Measurements from ENCODE around the gene MAU2. TPM values are rescaled to one million over a fixed set of nuclear protein-coding genes. Genes with fewer than 3 reads are reported as not detected.

MAU2 gene
- polyA plus RNA-seq, 1 donor from 2014 or later = 24.5 TPM

DNA sequence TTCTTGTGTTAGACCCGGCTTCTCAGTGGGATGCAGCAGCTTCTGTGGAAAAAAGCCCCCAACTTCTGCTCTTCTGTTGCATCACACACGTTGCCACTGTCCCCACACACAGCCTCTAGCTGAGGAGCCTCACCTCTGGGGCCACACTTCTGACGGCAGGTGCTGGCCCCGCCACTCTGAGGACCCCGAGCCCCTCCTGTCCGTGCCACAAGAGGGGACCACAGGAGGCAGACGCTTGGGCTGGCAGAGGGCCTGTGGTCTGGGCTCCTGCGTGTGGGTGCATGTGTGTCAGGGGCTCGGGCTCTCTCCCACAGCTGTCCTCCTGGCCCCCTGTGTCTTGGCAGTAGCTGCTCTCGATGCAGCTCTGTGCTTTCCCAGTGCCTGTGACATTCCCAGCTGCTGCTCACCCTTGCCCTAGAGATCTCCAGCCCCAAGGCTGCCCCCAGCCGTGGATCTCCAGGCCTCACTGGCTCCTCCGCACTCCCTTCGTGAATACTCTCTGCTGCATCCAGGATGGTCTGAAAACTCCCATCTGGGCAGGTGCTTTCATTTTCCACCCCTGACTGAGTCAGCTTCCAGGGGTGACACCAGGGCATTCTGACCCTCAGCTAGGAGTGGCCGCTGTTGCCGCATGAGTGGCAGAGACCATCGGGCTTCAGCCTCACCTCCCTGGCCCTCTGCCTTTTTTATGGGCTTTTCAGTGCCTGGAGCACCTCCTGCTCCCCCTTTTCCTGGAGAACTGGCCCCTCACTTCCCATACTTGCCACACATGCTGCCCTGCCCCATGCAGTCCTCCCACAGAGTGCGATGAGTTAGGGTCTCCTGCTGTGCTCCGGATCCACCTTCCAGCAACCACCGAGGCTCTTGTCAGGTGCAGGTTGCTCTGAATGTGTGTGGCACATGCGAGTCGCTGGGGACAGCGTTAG, 13.7 kb downstream of the MAU2 start:
- H3K4me1 Mint-ChIP-seq = peaks cover 1 to 5% (median 3%) of the 10 kb centered on the region in 3 donors
- no peaks in the 10 kb centered on the region for H3K36me3 Mint-ChIP-seq
- H3K27me3 Mint-ChIP-seq = no peaks in the 10 kb centered on the region

DNA sequence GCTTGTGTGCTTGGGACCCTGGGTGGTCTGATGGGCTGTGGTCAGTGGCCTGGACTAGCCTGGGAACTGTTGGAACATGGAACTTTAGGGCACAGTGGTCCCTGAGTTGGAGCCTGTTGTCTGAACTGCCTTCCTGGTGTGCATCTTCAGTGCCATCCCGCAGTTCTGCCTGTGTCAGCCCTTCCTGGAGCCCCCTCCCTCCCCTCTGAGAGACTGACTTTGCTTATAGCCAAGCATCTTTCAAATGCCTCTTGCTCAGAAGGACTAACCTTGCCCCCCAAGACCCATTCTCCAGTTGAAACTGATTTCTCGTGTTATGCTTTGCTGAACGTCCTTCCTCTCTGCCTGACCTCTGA, 14.3 kb downstream of the MAU2 start:
- no peaks in the 10 kb centered on the region for H3K27me3 Mint-ChIP-seq
- H3K36me3 Mint-ChIP-seq = no peaks in the 10 kb centered on the region
- H3K4me1 Mint-ChIP-seq = peaks cover 0 to 3% (median 1%) of the 10 kb centered on the region in 3 donors
- H3K27ac Mint-ChIP-seq = peak overlapping the region in 1 of 3 donors; percentile 84
- H3K9me3 Mint-ChIP-seq = no peaks in the 10 kb centered on the region
- H3K4me3 Mint-ChIP-seq = no peak overlapping the region

More for the DNA sequence above, 13.7 kb downstream of the MAU2 start:
- Mint-ChIP-seq H3K27ac (peak overlapping the region in 1 of 3 donors; percentile 10), H3K9me3 (no peaks in the 10 kb centered on the region), H3K4me3 (no peak overlapping the region)

DNA sequence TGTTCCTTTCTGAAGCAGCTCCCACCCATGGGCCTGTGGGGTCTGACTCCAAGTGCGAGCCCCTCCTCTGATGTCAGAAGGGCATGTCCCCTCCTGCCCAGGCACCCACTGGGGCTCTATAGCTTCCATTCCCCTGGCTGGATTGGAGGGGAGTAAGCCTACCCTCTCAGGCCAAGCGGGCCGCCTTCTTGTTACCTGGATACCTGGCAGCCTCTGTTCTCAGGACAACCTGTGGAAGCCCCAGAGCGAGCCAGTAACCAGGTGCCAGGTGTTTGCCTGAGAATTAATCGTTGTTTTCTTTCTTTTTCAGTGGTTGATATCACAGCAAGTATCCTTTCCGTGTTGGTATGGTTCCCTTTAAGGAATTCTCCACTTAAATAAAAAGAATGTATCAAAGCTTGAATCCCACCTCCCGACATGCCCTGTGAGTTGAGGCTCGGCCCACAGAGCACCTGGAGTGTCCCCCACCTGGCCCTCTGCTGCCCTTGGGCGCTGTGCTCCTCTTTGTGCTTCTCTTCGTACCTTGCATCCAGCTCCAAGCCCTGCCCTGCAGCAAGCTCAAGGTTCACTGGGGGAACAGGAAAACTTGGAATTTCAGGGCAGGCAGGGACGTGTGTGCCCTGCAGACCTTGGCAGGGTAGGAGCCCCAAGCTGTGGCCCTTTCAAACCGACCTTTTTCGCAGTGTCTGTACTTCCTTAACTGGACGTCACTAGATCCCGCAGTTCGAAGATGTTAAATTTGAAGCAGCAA, 15.0 kb downstream of the MAU2 start:
- no peaks in the 10 kb centered on the region for H3K27me3 Mint-ChIP-seq
- no peaks in the 10 kb centered on the region for H3K36me3 Mint-ChIP-seq
- H3K4me3 Mint-ChIP-seq = no peak overlapping the region
- no peaks in the 10 kb centered on the region for H3K9me3 Mint-ChIP-seq
- H3K4me1 Mint-ChIP-seq = peaks cover 0 to 3% (median 1%) of the 10 kb centered on the region in 3 donors
- peak overlapping the region in 1 of 3 donors; percentile 84 for H3K27ac Mint-ChIP-seq

DNA sequence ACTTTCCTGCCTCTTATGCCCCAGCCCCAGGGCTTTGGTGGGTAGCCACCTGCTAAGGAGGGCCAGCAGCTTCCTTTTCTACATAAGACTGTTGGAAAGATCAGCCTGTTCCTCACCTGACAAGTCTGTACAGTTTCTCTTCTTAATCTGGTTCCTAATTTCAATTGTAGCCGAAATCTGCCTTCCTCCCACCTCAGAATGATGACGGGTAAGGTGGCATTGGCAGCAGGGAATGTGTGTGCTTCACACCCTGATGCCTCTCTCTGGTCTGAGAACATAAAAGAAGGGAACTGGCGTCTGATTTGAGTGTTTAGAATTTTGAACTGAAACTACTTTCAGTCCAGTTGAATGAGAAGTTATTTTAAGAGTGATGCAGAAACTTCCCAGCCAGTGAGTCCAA, 16.0 kb downstream of the MAU2 start:
- no peaks in the 10 kb centered on the region for H3K27me3 Mint-ChIP-seq
- H3K4me3 Mint-ChIP-seq = no peak overlapping the region
- H3K4me1 Mint-ChIP-seq = peaks cover 0 to 3% (median 1%) of the 10 kb centered on the region in 3 donors
- H3K36me3 Mint-ChIP-seq = no peaks in the 10 kb centered on the region
- no peak overlapping the region for H3K27ac Mint-ChIP-seq
- no peaks in the 10 kb centered on the region for H3K9me3 Mint-ChIP-seq

DNA sequence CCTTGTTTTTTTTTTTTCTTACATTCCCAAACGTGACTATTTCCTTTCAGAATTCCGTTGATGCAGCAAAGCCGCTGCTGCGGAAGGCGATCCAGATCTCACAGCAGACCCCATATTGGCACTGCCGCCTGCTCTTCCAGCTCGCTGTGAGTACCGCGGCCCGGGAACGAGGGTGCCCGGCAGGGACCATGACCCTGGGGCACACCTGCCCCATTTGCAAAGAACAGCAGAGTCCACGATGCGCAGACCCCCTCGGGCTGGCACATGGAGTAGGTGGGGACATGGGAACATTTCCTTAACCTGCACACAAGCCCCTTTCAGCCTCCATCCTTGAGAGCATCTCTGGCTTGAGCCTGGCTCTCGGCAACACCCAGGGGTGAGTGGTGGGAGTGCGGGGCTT, 16.5 kb downstream of the MAU2 start:
- Mint-ChIP-seq H3K4me1 (peaks cover 0 to 3% (median 0%) of the 10 kb centered on the region in 3 donors), H3K4me3 (no peak overlapping the region), H3K27ac (no peak overlapping the region), H3K27me3 (no peaks in the 10 kb centered on the region), H3K36me3 (no peaks in the 10 kb centered on the region), H3K9me3 (no peaks in the 10 kb centered on the region)

DNA sequence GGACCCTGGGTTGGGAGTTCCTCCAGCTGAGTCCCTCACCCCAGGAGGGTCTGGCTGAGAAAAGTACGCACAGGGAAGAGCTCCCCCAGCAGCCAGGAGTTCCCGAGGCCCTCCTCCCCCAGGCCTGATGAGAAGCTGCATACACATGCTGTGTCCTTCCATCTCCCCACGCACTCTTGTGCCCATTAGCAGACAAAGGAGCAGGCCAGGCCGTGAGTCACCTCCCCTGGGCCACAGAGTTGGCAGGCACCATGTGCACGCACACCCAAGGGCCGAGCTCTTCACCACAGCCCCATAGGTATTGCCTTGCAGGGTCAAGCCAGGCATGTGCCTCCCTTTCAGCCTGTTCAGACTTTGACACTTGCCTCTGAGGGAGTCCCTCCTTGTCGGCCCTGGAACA, 17.5 kb downstream of the MAU2 start:
- Mint-ChIP-seq H3K27me3 (no peaks in the 10 kb centered on the region), H3K9me3 (no peaks in the 10 kb centered on the region), H3K27ac (no peak overlapping the region), H3K4me3 (no peak overlapping the region), H3K4me1 (peaks cover 0 to 3% (median 0%) of the 10 kb centered on the region in 3 donors), H3K36me3 (no peaks in the 10 kb centered on the region)

DNA sequence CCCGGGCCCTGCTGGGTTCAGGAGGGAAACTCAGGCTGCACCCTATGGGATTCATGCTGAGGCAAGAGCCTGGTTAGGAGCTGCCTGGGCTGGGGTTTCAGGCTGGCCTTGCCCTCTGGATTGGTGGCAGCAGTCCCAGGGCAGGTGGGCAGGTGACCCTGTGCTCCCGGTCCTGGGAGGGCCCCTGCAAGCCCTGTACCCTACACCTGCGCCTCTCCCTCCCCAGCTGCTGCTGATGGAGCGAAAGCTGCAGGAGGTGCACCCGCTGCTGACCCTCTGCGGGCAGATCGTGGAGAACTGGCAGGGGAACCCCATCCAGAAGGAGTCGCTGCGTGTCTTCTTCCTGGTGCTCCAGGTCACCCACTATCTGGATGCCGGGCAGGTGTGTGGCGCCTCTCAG, 20.4 kb downstream of the MAU2 start:
- no peaks in the 10 kb centered on the region for H3K9me3 Mint-ChIP-seq
- H3K4me1 Mint-ChIP-seq = no peaks in the 10 kb centered on the region
- no peak overlapping the region for H3K27ac Mint-ChIP-seq
- no peak overlapping the region for H3K4me3 Mint-ChIP-seq
- H3K27me3 Mint-ChIP-seq = no peaks in the 10 kb centered on the region
- peaks cover 2% of the 10 kb centered on the region for H3K36me3 Mint-ChIP-seq

DNA sequence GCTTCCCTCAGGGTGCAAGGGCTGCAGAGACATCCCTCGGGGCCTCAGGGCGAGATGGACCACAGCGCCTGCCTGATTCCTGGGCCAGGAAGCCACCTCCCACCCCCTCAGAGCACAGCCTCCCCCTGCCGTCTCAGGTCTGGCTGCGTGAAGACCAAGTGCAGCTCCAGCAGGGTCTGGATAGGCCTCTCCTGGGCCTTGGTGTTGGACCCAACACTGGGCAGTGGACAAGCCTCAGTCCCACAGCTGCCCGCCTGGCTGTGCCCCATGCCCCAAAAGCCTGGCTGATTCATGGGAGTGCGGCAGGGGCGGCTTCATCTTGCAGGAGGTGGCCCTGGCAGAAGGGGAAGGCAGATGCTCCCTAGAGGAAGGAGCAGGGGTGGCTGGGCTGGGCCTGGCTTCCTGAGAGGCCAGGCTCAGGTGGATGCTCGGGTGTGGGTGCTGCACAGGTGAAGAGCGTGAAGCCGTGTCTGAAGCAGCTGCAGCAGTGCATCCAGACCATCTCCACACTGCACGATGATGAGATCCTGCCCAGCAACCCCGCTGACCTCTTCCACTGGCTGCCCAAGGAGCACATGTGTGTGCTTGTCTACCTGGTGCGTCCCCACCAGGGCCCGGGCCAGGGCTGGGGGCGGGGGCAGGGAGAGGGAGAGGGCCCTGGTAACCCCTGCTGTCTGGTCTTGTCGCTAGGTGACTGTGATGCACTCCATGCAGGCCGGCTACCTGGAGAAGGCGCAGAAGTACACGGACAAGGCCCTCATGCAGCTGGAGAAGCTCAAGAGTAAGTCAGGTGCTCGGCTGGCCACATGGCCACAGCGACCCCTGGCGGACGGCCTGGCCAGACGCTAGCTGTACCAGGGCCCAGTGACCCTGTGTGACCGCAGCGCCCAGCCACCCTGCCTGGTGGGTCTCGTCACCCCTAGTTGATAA, 21.7 kb downstream of the MAU2 start:
- no peak overlapping the region for H3K4me3 Mint-ChIP-seq
- H3K36me3 Mint-ChIP-seq = peaks cover 2% of the 10 kb centered on the region
- H3K27me3 Mint-ChIP-seq = no peaks in the 10 kb centered on the region
- H3K9me3 Mint-ChIP-seq = no peaks in the 10 kb centered on the region
- no peaks in the 10 kb centered on the region for H3K4me1 Mint-ChIP-seq
- H3K27ac Mint-ChIP-seq = no peak overlapping the region

DNA sequence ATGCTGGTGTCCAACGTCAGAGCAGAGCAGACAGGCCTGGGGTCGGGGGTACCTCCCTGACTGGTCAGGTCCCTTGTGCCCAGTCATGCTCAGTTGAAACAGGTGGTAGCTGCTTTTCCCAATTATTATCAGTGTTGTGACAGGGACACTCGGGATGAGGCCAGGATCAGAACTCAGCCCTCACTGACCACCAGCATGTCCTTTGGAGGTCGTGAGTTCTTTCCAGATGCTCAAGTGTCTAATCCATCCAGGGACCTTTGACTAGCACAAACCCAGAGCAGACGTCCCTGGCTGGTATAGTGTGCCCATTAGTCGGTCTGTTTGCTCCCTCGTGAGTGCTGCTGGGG, 22.4 kb downstream of the MAU2 start:
- no peaks in the 10 kb centered on the region for H3K27me3 Mint-ChIP-seq
- no peak overlapping the region for H3K4me3 Mint-ChIP-seq
- peaks cover 2% of the 10 kb centered on the region for H3K36me3 Mint-ChIP-seq
- H3K4me1 Mint-ChIP-seq = no peaks in the 10 kb centered on the region
- no peak overlapping the region for H3K27ac Mint-ChIP-seq
- no peaks in the 10 kb centered on the region for H3K9me3 Mint-ChIP-seq

DNA sequence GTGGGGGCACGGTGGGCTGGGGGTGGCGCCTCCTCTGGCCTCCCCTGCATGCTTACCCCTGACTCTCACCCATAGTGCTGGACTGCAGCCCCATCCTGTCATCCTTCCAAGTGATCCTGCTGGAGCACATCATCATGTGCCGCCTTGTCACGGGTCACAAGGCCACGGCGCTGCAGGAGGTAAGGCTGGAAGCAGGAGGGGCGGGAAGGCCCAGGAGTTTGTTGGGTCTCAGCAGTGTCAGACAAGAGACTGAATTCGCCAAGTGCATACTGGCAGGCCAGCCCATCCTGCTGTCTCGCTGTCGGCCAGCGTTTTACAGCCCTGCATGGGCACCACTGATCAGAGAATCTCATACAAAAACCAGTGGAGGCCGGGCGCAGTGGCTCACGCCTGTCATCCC, 23.1 kb downstream of the MAU2 start:
- Mint-ChIP-seq H3K27ac (no peak overlapping the region), H3K9me3 (no peaks in the 10 kb centered on the region), H3K4me3 (no peak overlapping the region), H3K27me3 (no peaks in the 10 kb centered on the region), H3K4me1 (no peaks in the 10 kb centered on the region), H3K36me3 (peaks cover 2% of the 10 kb centered on the region)

DNA sequence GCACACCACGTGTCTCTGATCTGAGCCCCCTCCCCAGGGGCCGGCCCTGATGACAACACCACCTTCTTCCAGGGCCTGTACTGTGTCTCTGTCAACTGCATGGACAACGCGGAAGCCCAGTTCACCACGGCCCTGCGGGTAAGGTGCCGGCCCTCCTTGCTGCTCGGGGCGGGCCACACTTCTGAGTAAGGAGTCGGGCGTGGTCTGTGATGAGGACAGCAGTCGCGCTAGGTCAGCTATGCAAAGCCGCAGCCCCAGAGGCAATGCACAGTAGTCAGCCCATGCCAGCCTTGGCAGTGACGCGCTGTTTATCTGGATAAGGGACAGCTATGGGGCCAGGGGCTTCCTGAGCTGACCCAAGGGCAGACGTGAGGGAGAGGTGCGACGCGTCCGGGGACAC, 24.6 kb downstream of the MAU2 start:
- H3K4me1 Mint-ChIP-seq = no peaks in the 10 kb centered on the region
- no peak overlapping the region for H3K27ac Mint-ChIP-seq
- H3K36me3 Mint-ChIP-seq = peaks cover 2% of the 10 kb centered on the region
- H3K9me3 Mint-ChIP-seq = no peaks in the 10 kb centered on the region
- H3K4me3 Mint-ChIP-seq = no peak overlapping the region
- H3K27me3 Mint-ChIP-seq = no peaks in the 10 kb centered on the region

DNA sequence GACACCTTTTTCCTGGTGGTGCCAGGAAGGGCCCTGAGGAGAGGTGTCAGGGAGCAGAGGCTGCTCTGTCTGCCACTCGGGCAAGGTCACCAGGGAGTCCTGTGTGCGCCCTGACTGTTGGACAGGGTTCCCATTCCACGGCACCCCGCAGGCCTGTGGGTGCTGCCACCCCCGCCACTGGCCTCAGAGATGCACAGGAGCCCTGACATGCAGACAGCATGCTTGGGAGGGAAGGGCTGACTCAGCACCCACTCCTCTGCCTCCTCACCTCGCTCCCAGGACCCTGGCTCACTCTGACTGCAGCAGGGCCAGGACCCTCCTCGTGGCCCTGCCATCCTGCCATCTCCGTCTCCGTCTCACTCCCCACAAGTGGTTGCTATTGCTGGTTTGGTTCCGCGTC, 25.3 kb downstream of the MAU2 start:
- Mint-ChIP-seq H3K4me3 (no peak overlapping the region), H3K9me3 (no peaks in the 10 kb centered on the region), H3K36me3 (peaks cover 2% of the 10 kb centered on the region), H3K4me1 (no peaks in the 10 kb centered on the region), H3K27me3 (no peaks in the 10 kb centered on the region), H3K27ac (no peak overlapping the region)

DNA sequence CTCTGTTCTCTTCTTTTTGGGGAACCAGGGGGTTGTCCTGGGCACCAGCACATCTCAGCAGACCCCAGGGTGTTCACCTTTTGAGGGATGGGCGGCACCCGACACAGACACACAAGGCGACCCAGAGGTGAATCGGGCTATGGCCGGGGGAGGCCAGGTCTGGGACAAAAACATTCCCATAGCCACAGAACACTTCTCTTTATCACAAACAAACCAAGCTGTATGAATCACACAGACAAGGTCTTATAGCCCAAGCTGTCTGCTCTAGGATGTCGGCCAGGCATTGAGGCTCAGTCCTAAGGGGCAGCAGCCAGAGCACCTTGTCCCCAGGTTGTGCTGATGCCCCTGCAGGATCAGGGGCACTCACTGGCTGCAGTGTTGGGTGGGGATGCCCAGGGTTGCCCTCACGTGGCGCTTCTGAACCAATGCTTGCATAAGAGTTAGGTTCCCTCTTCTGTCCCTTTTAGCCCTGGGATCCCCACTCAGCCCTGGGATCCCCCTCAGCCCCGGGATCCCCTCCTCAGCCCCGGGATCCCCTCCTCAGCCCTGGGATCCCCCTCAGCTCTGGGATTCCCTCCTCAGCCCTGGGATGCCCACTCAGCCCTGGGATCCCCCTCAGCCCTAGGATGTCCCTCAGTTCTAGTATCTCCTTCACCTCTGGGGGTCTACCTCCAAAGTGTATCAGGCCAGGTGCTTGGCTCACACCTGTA, 26.9 kb downstream of the MAU2 start:
- H3K9me3 Mint-ChIP-seq = no peaks in the 10 kb centered on the region
- H3K4me3 Mint-ChIP-seq = no peak overlapping the region
- no peak overlapping the region for H3K27ac Mint-ChIP-seq
- H3K4me1 Mint-ChIP-seq = no peaks in the 10 kb centered on the region
- peaks cover 2% of the 10 kb centered on the region for H3K36me3 Mint-ChIP-seq
- no peaks in the 10 kb centered on the region for H3K27me3 Mint-ChIP-seq

DNA sequence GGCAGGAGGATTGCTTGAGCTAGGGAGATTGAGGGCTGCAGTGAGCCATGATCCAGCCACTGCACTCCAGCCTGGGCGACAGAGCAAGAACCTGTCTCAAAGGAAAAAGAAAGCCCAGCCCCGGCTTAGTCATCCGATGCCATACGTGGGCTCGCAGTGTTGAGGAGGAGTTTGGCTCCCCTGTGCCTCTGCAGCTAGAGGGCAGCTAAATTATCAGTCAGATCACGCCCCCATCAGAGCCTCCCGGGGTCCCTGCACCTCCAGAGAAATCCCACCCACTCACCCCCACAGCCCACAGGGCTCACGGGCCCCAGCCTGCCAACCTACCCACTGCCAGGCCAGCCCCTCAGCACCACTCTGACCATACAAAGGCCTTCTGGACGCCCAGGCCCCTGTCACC, 27.6 kb downstream of the MAU2 start:
- Mint-ChIP-seq H3K4me3 (no peak overlapping the region), H3K27ac (no peak overlapping the region), H3K36me3 (peaks cover 1% of the 10 kb centered on the region), H3K27me3 (no peaks in the 10 kb centered on the region), H3K9me3 (no peaks in the 10 kb centered on the region), H3K4me1 (no peaks in the 10 kb centered on the region)
